Loucy (cell line): ENCODE data around the gene ATF7IP.
A peak's percentile ranks its signal among the peaks of the same experiment; 100 is the strongest.

Experiments
- H2AFZ ChIP-seq: fragments of 200-600 bp; sonication (generic); 2 replicates; pipeline ENCODE4 v1.6.0; 2016; ENCODE audit warnings: antibody characterized with exemption, mild to moderate bottlenecking, low read length, moderate library complexity
- H3F3A ChIP-seq: fragments of 200-600 bp; 2 replicates; pipeline ENCODE4 v1.6.0; 2016; ENCODE audit warnings: antibody characterized with exemption, low read depth, mild to moderate bottlenecking
- H3K27me3 ChIP-seq: fragments of 200-600 bp; sonication (generic); 2 replicates; pipeline ENCODE4 v1.6.1; 2014; ENCODE audit warnings: low read length, mild to moderate bottlenecking; ENCODE audit not compliant: insufficient read depth, poor library complexity, severe bottlenecking
- H3K36me3 ChIP-seq: fragments of 200-600 bp; sonication (generic); 2 replicates; pipeline ENCODE4 v1.6.1; 2016; ENCODE audit warnings: low read length; ENCODE audit not compliant: insufficient read depth
- H3K4me1 ChIP-seq: fragments of 200-600 bp; sonication (generic); 2 replicates; pipeline ENCODE4 v1.5.1; 2014; ENCODE audit warnings: low read length, mild to moderate bottlenecking; ENCODE audit not compliant: insufficient read depth, poor library complexity, severe bottlenecking
- H3K4me2 ChIP-seq: fragments of 200-600 bp; sonication (generic); 2 replicates; pipeline ENCODE4 v1.6.0; 2014; ENCODE audit warnings: antibody characterized with exemption, low read length, low read depth, mild to moderate bottlenecking; ENCODE audit not compliant: poor library complexity, severe bottlenecking
- H3K4me3 ChIP-seq: fragments of 200-600 bp; sonication (generic); 2 replicates; pipeline ENCODE4 v1.5.1; 2014; ENCODE audit warnings: low read length, mild to moderate bottlenecking, mixed read lengths; ENCODE audit not compliant: poor library complexity, severe bottlenecking
- H3K79me2 ChIP-seq: fragments of 200-600 bp; sonication (generic); 2 replicates; pipeline ENCODE4 v1.6.1; 2014; ENCODE audit warnings: low read length; ENCODE audit not compliant: insufficient read depth
- H3K9ac ChIP-seq: fragments of 200-600 bp; sonication (generic); 2 replicates; pipeline ENCODE4 v1.6.0; 2014; ENCODE audit warnings: mild to moderate bottlenecking, low read depth, low read length, moderate library complexity; ENCODE audit not compliant: poor library complexity, severe bottlenecking
- H3K9me2 ChIP-seq: fragments of 200-600 bp; sonication (generic); replicated peaks from 2 replicates; pipeline ENCODE4 v1.6.1; 2016; ENCODE audit warnings: low read depth, low read length, mixed read lengths
- H3K9me3 ChIP-seq: fragments of 200-600 bp; sonication (generic); 2 replicates; pipeline ENCODE4 v1.6.1; 2014; ENCODE audit warnings: mild to moderate bottlenecking, antibody characterized with exemption, low read length, low read depth; ENCODE audit not compliant: insufficient read depth
- H4K20me1 ChIP-seq: fragments of 200-600 bp; sonication (generic); 2 replicates; pipeline ENCODE4 v1.6.0; 2014; ENCODE audit warnings: antibody characterized with exemption, low read length, mild to moderate bottlenecking; ENCODE audit not compliant: insufficient read depth, poor library complexity, severe bottlenecking
- EZH2phosphoT487 ChIP-seq: fragments of 200-600 bp; IDR thresholded peaks from 2 replicates; pipeline ENCODE4 v1.6.1; 2018; ENCODE audit warnings: antibody characterized with exemption, mild to moderate bottlenecking, moderate library complexity, borderline replicate concordance
- TF ChIP-seq, protein P1 (sequence below): fragments of 200-600 bp; sonication (generic); conservative IDR thresholded peaks from 2 replicates; pipeline ENCODE4 v1.5.1; 2014; ENCODE audit warnings: mild to moderate bottlenecking, antibody characterized with exemption, low read length

Gene ATF7IP

DNA sequence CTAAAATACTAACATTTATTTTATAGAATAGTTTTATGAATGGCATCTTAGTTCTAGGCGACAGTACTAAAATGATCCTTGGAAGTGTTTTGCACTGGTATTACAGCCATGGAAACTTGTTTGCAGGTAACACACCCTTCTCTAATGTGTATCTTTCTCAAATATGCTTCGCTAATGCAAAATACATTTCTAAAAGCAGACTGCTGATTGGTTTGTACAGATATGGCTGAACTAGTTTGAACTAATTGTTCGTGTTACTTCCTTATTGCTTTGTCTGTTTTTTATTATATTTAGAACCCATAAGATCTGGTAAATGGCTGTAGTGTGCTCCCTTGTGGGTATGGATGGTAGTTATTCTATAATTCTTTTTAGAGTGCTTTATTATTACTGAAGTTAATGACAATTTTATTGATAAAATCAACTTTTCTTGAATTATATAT, 53.0 kb downstream of the ATF7IP start:
- Histone ChIP-seq H3K4me3 (peak overlapping the region; percentile 67), H3K27me3 (no peaks in the 10 kb centered on the region), H3K9me2 (no peaks in the 10 kb centered on the region), H3K79me2 (peaks cover 96% of the 10 kb centered on the region), H2AFZ (no peak overlapping the region), H4K20me1 (peaks cover 63% of the 10 kb centered on the region), H3K9ac (peak overlapping the region; percentile 75), H3K4me1 (peaks cover 67% of the 10 kb centered on the region), H3K36me3 (peaks cover 11% of the 10 kb centered on the region; the same call in 1 of the 2 replicates), H3K9me3 (peaks cover 8% of the 10 kb centered on the region; the same call in 1 of the 2 replicates), H3K4me2 (peak overlapping the region; percentile 82), H3F3A (0 out of 2 replicates have a peak, but pooled peaks cover 5% of the 10 kb centered on the region)
- TF ChIP-seq, protein P1, sequence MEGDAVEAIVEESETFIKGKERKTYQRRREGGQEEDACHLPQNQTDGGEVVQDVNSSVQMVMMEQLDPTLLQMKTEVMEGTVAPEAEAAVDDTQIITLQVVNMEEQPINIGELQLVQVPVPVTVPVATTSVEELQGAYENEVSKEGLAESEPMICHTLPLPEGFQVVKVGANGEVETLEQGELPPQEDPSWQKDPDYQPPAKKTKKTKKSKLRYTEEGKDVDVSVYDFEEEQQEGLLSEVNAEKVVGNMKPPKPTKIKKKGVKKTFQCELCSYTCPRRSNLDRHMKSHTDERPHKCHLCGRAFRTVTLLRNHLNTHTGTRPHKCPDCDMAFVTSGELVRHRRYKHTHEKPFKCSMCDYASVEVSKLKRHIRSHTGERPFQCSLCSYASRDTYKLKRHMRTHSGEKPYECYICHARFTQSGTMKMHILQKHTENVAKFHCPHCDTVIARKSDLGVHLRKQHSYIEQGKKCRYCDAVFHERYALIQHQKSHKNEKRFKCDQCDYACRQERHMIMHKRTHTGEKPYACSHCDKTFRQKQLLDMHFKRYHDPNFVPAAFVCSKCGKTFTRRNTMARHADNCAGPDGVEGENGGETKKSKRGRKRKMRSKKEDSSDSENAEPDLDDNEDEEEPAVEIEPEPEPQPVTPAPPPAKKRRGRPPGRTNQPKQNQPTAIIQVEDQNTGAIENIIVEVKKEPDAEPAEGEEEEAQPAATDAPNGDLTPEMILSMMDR: peak; percentile 58
- TF ChIP-seq EZH2phosphoT487: no peak

DNA sequence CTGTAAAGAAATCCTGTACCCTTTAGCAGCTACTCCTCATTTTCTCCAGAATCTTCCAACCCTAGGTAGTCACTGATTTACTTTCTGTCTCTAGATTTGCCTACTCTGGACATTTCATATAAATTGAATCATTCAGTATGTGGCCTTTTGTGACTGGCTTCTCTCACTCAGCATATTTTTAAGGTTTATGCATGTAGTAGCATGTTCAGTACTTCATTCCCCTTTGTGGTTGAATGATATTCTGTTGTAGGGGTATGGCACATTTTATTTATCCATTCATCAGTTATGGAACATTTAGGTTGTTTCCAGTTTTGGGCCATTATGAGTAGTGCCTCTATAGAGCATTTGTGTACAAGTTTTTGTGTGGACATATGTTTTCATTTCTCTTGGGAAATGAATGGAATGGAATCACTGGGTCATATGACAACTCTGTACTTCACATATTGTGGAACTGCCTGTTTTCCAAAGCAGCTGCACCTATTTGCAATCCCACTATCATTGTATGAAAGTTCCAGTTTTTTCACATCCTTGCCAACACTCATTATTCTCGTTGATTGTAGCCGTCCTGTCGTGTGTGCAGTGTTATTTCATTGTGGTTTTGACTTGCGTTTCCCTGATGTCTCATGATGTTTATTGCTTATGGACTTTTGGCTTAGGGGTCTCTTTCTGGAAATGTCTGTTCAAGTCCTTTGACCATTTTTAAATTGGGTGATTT, 57.2 kb downstream of the ATF7IP start:
- peaks cover 32% of the 10 kb centered on the region for H3K4me1 ChIP-seq
- H3K79me2 ChIP-seq: peaks cover 100% of the 10 kb centered on the region
- no peaks in the 10 kb centered on the region for H3K27me3 ChIP-seq
- no peak overlapping the region for H2AFZ ChIP-seq
- H4K20me1 ChIP-seq: peaks cover 66% of the 10 kb centered on the region
- no peaks in the 10 kb centered on the region for H3K9me2 ChIP-seq
- H3F3A ChIP-seq: no peaks in the 10 kb centered on the region
- no peak overlapping the region for H3K4me2 ChIP-seq
- H3K9me3 ChIP-seq: peaks cover 8% of the 10 kb centered on the region; the same call in 1 of the 2 replicates
- peaks cover 51% of the 10 kb centered on the region for H3K36me3 ChIP-seq
- no peak for TF ChIP-seq EZH2phosphoT487
- TF ChIP-seq, protein P1: no peak
- no peak overlapping the region for H3K9ac ChIP-seq
- H3K4me3 ChIP-seq: no peak overlapping the region

DNA sequence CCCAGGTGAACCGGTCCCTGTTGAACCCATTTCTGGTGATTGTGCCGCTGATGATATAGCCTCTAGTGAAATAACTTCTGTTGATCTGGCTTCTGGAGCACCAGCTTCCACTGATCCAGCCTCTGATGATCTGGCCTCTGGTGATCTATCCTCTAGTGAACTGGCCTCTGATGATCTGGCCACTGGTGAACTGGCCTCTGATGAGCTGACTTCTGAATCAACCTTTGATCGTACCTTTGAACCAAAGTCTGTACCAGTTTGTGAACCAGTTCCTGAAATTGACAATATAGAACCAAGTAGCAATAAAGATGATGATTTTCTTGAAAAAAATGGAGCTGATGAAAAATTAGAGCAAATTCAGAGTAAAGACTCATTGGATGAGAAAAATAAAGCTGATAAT, 59.1 kb downstream of the ATF7IP start:
- Histone ChIP-seq H3K27me3 (no peaks in the 10 kb centered on the region), H3K9me2 (no peaks in the 10 kb centered on the region), H3K9ac (no peak overlapping the region), H3F3A (no peaks in the 10 kb centered on the region), H2AFZ (no peak overlapping the region), H3K79me2 (peaks cover 100% of the 10 kb centered on the region), H3K4me3 (no peak overlapping the region), H3K4me1 (peaks cover 25% of the 10 kb centered on the region), H3K36me3 (peaks cover 64% of the 10 kb centered on the region), H3K4me2 (no peak overlapping the region), H4K20me1 (peaks cover 77% of the 10 kb centered on the region), H3K9me3 (peaks cover 8% of the 10 kb centered on the region; the same call in 1 of the 2 replicates)
- TF ChIP-seq, protein P1: no peak
- TF ChIP-seq EZH2phosphoT487: no peak
